Breast epithelium (tissue), 3 donors: ENCODE results near the gene CSNK2A2.

Experiments used
- CTCF ChIP-seq, 3 donors: fragments of 450-650 bp; IDR thresholded peaks; one replicate each; pipeline ENCODE4 v1.5.1; 2016 to 2017; ENCODE audit warnings: antibody characterized with exemption in 3 of 3, mild to moderate bottlenecking in 3 of 3, moderate library complexity in 3 of 3
- POLR2A ChIP-seq: fragments of 450-650 bp; IDR thresholded peaks from one replicate; pipeline ENCODE4 v1.6.1; 2016; ENCODE audit warnings: antibody characterized with exemption, mild to moderate bottlenecking, moderate library complexity
- POLR2AphosphoS5 ChIP-seq, 3 donors: sonication (generic); formaldehyde crosslinking; IDR thresholded peaks; one replicate each; pipeline ENCODE4 v1.6.1; 2017; ENCODE audit warnings: antibody characterized with exemption in 3 of 3

GRCh38 chr16:58218786-58219185 lies 20.9 kb upstream of the CSNK2A2 start:
- TF ChIP-seq CTCF (IDR thresholded peaks at IDR 0.05) (no peak), POLR2A (no peak), POLR2AphosphoS5 (IDR thresholded peaks at IDR 0.05) (no peak)
